Spleen (tissue), 7 donors: ENCODE results near the gene TLE4.

ENCODE experiments used
- POLR2AphosphoS5 ChIP-seq, 3 donors: sonication (generic); formaldehyde crosslinking; IDR thresholded peaks; one replicate each; pipeline ENCODE4 v1.5.1; 2017; ENCODE audit warnings: antibody characterized with exemption in 3 of 3
- TF ChIP-seq, protein P1 (sequence below), 11 experiments: fragments of 200-600 bp in 7 of 11; fragments of 450-650 bp in 4 of 11; sonication (generic) in 4 of 11; IDR thresholded peaks in 8 of 11; conservative IDR thresholded peaks in 3 of 11; 1 replicate in 7 of 11; 2 replicates in 4 of 11; pipeline versions ENCODE4 v1.4.0 to v1.8.0; 2016 to 2021; ENCODE audit warnings: antibody characterized with exemption in 11 of 11, inconsistent platforms in 4 of 11, mild to moderate bottlenecking in 1 of 11
- donor health status: DM: no; HTN: no; CAD: no; lungs with moderate emphysema.
- donor health status: DM: no; HTN: no; CAD: no.
- donor health status: DM: no; HTN: no; CAD: no.

DNA sequence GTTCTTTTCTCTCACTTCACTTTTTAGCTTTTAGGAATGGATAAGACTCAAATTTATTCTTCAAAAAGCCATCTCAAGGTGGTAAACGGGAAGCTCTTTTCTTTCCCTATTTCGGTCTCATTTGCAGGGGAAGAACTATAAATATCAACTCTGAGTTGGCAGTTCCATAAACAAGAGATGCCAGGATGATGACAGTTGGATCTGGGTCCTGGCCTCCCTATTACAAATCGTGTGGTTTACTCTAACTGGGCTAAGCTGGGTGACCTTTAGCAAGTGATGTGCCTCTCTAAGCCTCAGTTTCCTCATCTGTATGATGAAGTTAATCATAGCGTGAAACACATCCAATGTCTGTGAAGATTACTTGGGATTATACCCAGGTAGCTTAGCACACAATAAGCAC, 44.2 kb downstream of the TLE4 start:
- TF ChIP-seq, protein P1, sequence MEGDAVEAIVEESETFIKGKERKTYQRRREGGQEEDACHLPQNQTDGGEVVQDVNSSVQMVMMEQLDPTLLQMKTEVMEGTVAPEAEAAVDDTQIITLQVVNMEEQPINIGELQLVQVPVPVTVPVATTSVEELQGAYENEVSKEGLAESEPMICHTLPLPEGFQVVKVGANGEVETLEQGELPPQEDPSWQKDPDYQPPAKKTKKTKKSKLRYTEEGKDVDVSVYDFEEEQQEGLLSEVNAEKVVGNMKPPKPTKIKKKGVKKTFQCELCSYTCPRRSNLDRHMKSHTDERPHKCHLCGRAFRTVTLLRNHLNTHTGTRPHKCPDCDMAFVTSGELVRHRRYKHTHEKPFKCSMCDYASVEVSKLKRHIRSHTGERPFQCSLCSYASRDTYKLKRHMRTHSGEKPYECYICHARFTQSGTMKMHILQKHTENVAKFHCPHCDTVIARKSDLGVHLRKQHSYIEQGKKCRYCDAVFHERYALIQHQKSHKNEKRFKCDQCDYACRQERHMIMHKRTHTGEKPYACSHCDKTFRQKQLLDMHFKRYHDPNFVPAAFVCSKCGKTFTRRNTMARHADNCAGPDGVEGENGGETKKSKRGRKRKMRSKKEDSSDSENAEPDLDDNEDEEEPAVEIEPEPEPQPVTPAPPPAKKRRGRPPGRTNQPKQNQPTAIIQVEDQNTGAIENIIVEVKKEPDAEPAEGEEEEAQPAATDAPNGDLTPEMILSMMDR (IDR thresholded peaks at IDR 0.05 in 8 of 11, conservative IDR thresholded peaks at IDR 0.05 in 3 of 11): no peak
- TF ChIP-seq POLR2AphosphoS5 (IDR thresholded peaks at IDR 0.05): no peak
